Activated CD4-positive, alpha-beta T cell treated with anti-CD3 and anti-CD28 coated beads for 4 hours (primary cell): Measurements from ENCODE around the gene HHAT.
"Not testable (repeated sequence)": the region's sequence is repeated elsewhere in the genome, so short reads cannot be mapped to it uniquely, and the experiment has no call there.

ENCODE experiments used
- DNase-seq, 2 donors: peaks; one replicate each; pipeline ENCODE4 v3.0.0-alpha.2; 2020

HHAT gene

DNA sequence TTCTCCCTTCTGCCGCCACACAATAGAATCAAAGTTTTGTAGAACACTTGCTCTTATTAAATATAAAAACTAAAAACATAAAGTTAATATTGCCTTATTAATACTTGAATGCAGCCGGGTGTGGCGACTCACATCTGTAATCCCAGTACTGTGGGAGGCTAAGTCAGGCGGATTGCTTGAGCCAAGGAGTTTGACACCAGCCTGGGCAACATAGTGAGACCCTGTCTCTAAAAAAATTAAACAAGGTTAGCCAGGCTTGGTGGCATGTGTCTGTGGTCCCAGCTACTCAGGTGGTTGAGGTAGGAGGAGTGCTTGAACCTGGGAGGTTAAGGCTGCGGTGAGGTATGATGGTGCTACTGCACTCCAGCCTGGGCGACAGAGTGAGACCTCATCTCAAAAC is 13.2 kb upstream of the HHAT start:
- DNase-seq, result no peak

GRCh38 chr1:210321131-210321530 is 7.6 kb upstream of the HHAT start:
- DNase-seq, result no peak

DNA sequence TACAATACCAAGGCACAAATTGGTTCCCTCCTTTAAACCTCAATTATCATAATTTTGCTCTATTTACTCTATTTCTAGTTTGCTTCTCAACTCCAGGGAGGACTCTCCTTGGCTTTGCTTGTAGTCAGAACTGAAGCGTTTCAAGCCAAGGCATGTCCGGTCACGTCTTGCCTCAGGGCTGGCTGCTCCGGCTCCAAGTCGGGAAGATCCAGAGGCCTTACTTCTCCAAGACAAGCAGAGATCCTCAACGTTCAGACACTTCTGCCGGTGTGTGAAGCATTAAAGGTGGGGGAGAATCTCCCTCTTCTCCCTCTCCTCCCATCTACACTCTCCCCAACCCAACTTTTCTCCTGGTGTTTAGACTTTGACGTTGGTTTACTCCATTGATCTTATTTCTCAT is 7.2 kb upstream of the HHAT start:
- DNase-seq, result no peak

DNA sequence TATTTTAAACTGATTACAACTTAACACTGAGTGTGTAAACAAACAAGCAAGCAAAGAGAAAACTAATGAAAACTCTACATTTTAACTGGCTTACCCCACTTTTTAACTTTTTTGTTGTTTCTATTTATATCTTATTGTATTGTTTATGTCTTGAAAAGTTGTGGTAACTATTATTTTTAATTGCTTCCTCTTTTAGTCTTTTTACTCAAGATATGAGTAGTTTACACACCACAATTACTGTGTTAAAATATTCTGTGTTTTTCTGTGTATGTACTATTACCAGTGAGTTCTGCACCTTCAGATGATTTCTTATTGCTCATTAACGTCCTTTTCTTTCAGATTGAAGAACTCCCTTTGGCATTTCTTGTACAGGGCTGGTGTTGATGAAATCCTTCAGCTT is 4.7 kb upstream of the HHAT start:
- DNase-seq, result no peak

DNA sequence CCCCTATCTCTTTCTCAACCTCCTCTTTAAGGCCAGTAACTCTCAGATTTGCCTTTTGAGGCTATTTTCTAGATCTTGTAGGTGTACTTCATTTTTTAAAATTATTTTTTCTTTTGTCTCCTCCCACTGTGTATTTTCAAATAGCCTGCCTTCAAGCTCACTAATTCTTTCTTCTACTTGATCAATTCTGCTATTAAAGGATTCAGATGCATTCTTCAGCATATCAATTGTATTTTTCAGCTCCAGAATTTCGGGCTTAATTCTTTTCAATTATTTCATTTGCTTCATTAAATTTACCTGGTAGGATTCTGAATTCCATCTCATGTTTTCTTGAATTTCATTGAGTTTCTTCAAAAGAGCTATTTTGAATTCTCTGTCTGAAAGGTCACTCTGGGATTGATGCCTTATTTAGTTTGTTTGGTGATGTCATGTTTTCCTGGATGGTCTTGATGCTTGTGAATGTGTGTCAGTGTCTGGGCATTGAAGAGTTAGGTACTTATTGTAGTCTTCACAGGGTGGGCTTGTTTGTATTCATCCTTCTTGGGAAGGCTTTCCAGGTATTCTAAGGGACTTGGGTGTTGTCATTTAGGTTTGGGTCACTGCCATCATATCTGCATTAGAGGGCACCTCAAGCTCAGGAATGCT is 3.6 kb upstream of the HHAT start:
- no peak for DNase-seq

- no peak for DNase-seq
Observed at GRCh38 chr1:210328032-210328745, 513 bp upstream of the HHAT start.

DNA sequence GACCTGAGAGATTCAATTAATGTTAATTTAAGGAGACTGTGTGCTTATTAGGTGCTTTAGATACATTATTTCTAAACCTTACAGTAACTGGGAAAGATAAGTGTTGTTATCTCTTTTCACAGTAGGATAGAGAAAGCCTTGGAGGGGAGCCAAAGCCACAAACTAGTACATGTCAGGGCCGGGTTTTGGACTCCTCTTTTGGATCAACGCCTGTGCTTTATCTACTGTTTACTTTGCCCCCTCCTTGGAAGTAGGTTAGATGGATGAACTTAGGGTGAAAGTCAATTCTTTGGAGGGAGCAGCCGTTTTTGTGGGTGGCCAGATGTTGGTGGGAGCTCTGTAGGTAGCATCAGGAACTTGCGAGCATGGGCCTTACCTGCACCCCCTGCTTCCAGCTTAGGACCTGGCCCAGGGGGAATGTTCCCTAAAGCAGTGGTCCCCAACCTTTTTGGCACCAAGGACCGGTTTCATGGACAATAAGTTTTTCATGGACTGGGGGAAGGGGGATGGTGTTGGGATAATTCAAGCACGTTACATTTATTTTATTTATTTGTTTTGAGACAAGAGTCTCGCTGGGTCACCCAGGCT is 1.7 kb downstream of the HHAT start:
- DNase-seq, result no peak

GRCh38 chr1:210332233-210332632 is 3.5 kb downstream of the HHAT start:
- DNase-seq, result no peak

GRCh38 chr1:210332719-210333398 is 4.2 kb downstream of the HHAT start:
- DNase-seq, result peak; percentile 20 to 38

- DNase-seq, result no peak
Observed at GRCh38 chr1:210335001-210335400, 6.3 kb downstream of the HHAT start.

GRCh38 chr1:210336362-210336761 is 7.7 kb downstream of the HHAT start:
- no peak for DNase-seq

GRCh38 chr1:210339500-210339899 is 10.8 kb downstream of the HHAT start:
- no peak for DNase-seq

DNA sequence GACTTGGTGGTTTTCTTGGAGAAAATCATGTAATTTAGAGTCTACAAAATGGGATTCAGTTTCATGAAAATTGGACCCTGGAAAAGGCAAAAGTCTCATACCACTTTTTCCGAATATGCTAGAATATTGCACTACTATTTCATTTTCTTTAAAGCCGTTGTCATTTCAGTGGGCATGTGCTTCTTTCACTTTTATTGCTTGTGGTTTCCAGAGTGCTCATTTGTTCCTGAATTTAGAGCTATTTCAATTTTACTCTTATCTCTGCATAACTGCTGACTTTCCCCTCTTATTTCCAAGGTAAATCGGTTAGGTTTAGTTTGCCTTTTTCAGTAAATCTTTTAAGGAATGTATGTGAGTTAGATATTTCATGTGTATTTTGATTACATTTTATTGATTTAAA is 11.6 kb downstream of the HHAT start:
- no peak for DNase-seq

GRCh38 chr1:210340841-210341240 is 12.1 kb downstream of the HHAT start:
- no peak for DNase-seq

DNA sequence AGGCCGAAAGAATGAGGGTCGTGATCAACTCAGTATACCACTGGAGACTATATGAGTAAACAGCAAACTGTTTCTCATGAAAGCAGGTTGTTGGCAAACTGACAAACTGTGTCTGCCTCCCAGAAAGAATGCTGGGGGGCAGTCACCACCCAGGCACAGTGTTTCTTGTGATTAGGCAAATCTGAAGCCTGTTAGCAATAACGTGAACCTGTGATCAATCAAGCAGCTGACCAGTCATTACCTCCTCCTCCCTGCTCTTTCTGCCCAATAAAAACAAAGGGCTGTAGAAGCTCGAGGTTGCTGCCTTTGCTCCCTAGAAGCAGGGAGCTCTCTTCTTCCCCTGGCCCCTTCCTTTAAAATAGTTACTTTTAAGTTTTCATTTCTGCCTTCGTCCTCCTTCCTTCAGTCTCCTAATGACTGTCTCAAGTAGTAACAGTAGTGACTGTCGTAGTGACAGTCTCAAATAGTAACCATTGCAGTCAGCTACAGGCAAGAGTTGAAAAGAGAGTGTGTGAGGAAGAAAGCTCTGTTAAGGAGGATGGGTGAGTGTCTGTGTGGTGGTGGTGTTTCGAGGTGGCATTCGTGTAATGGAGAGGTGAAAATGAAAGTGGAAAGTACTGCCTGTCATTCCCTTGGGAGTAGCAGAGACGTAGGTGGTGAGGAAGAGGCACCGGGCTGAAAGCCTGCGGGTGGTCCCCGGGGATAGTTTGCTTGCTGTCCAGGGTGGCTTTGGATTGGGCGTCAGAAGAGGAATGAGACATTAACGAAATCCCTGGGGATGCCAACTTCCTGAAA is 14.5 kb downstream of the HHAT start:
- no peak for DNase-seq

DNA sequence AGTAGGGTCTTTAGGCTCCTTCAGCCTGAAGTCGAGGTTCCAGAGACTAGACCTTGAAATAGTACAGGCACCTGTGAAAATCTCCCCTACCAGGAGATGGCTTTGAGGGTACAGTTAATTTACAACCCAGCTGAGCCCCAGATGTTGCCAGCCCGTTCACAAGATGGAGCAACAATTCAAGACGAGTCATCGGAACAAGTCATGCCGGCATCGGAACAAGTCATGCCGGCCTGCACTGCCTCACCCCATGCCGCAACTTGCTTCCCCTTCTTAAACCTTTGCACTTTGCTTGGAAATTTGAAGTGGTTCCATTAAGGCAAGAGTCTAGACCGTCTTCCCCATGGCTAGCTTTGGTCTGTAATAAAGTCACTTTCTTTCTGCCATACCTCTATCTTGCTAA is 16.0 kb downstream of the HHAT start:
- DNase-seq, result no peak

DNA sequence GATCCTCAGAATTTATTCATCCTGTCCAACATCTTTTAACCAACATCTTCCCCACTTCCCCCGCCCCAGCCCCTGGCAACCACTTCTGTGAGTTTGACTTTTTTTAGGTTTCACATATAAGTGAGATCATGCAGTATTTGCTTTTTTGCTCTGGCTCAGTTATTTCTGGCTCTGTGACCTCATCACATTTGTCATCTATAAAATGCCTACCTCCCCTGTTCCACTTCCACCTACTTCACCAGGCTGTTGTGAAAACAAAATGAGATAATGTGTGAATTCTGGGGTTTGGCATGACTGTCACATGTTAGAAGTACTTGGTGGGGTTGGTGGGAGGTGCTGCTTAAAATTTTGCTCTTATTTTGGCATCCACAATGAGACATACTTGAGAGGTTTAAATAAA is 18.4 kb downstream of the HHAT start:
- DNase-seq, result no peak

DNA sequence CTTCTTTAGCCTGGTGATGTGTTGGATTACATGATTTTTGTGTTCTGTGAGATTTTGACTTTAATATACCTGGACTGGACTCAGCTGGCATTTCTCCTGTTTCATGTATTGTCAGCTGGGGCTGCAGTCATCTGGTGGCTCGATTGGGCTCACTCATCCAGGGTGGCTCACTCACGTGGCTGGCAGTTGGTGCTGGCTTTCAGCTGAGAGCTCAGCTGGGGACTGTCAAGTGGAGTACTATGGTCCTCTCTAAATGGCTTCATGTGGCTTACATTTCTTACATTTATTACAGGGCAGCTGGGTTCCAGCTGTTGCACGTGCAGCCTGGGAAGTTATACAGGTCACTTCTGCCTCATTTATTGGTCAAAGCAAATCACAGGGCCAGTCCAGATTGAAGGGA is 22.8 kb downstream of the HHAT start:
- DNase-seq, result no peak

- no peak for DNase-seq
Observed at GRCh38 chr1:210352575-210352974, 23.9 kb downstream of the HHAT start.

DNA sequence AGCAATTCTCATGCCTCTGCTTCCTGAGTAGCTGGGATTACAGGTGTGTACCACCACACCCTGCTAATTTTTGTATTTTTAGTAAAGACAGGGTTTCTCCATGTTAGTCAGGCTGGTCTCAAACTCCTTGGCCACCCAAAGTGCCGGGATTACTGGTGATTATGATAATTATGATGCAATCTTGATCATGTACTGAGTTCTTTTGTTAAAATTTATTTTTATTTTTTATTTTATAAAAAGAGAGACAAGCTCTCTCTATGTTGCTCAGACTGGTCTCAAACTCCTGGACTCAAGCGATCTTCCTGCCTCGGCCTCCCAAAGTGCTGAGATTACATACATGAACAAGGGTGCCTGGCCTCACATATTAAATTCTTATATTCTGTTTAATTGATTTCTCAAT is 25.6 kb downstream of the HHAT start:
- DNase-seq, result not testable (repeated sequence)

GRCh38 chr1:210358626-210359025 is 29.9 kb downstream of the HHAT start:
- no peak for DNase-seq

DNA sequence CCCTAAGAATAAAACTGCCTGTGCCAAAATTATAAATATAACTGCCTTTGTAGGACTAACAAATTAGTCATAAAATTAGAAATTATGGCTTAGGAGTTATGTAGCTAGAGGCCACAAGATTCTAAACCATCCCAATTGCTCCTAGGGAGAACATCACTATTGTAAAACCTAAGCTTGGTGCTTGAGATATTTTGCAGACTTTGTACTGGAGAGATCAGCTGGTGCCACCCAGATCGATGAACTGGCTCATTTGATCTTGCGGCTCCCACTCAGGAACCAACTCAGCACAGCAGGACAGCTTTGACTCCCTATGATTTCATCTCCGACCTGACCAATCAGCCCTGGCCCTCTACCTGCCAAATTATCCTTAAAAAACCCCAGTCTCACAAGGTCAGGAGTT is 30.6 kb downstream of the HHAT start:
- no peak for DNase-seq

GRCh38 chr1:210360852-210361477 is 32.3 kb downstream of the HHAT start:
- DNase-seq, result no peak
